HG02885 (cell line): ENCODE measurements around the gene CNTNAP5.

Experiments
- ATAC-seq: cut with Tn5 transposase; IDR thresholded peaks from one replicate; pipeline ENCODE4 v1.9.1; 2021; ENCODE audit warnings: mild to moderate bottlenecking; ENCODE audit not compliant: unreplicated experiment, poor library complexity

The CNTNAP5 gene

GRCh38 chr2:124050833-124051497 is 25.9 kb downstream of the CNTNAP5 start:
- ATAC-seq, result no peak

DNA sequence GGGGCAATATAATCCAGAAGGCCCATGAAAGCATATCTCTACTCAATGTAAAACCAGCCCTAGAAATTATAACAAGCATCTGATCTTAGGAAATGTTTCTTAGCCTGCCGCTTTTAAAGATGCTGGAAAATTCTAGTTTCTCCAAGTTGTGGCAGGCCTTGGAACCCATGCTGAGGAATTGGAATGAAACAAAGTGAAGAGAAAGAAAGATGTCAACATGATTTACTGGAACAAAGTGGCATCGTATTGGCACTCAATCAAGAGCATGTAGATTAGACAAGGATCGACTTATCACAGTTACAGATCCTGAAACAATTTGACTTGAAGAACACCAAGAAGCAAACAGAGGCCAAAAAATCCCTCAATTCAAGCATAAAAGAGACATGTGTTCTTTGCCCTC is 28.7 kb downstream of the CNTNAP5 start:
- ATAC-seq, result no peak

DNA sequence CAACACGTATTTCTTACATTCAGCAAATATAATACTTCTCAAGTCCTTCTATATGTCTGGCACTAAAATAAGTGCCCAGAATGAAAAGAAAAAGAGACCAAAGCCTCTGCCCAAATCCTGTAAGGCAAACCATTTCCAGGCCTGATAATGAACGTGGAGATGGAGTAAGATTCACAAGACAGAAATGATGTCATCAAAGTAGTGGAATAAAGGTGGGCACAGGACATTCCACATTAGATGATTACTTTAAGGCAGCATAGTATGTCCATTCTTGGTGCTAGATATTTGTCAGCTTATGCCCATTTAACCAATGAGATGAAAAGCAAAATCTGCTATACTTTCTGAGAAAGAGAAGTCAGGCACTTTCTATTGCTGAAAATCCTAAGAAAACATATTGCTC is 38.5 kb downstream of the CNTNAP5 start:
- ATAC-seq, result no peak

GRCh38 chr2:124065636-124066035 is 40.5 kb downstream of the CNTNAP5 start:
- ATAC-seq, result no peak

DNA sequence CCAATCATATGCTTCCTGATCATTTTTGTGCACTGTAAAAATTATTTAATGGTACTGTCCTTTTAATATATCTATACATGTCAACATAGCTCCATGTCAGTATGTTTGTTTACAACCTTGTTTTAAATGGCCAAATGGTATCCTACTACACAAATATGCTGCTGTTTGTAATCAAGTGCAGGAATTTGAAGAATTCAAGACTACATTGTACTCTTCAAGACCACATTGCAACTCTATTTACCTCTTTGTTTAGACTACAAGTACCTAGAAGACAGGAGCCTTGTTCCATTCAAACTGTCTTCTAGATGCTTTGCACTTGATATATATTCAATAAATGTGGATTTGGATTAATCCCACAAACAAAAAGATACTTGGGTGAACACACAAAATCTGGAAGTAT is 41.7 kb downstream of the CNTNAP5 start:
- ATAC-seq, result no peak

DNA sequence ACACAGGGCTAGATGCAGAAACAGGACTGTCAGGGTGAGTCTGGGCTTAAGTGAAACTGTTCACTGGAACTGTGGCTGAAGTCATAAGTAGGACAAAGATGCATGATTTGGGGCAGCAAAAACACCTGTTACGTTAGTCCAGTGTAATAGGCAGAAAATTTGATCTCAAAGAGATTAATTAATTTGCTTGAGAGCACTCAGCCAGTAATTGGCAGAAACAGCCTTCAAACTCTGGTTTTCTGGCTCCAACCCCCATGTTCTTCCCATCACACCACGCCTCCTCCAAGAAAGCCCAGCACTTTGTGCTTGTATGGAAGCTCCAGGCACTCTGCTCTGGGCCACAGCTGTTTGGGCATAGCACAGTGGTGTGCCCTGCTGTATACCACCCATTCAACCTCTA is 54.0 kb downstream of the CNTNAP5 start:
- ATAC-seq, result no peak

- no peak for ATAC-seq
Observed at GRCh38 chr2:124080281-124081153, 55.4 kb downstream of the CNTNAP5 start.

- no peak for ATAC-seq
Observed at GRCh38 chr2:124081154-124081716, 56.1 kb downstream of the CNTNAP5 start.

DNA sequence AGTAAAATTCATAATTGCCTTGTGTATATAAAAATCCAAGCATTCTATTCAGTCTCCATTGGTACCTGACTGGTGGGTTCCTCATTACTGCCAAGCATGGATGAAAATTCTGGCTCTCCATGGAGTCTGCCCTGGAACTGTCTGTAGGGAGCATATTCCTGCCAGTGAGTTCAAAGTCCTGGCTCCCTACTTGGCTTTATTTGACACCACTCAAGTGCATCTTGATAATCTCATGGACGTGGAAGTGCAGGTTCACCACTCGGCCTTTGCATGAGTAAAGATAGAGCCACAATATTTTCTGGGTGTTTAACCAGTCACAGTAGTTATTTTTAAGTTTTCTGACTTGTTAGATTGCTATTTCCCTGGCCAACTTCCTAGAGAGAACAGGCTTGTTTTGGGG is 63.5 kb downstream of the CNTNAP5 start:
- no peak for ATAC-seq

DNA sequence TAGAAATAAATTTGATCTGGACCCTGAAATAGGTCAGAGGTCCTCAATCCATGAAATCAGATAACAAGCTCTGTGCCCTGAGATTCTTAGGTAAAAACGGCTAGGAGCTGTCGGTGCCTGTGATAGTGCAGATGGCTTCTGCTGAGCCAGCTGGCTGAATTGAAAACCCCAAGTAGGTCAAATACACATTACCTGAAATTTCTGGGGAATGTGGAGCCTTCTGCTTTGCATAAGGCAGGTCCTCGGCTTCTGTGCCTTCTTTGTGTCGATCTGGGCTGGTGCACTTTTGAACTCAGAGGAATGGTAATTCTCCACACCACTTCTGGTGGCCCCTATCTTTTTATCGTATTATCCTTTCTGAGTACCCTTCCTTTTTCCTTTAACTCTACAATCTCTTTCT is 66.6 kb downstream of the CNTNAP5 start:
- ATAC-seq, result no peak

GRCh38 chr2:124092651-124093050 is 67.6 kb downstream of the CNTNAP5 start:
- ATAC-seq, result no peak

GRCh38 chr2:124104914-124105313 is 79.8 kb downstream of the CNTNAP5 start:
- no peak for ATAC-seq

- no peak for ATAC-seq
Observed at GRCh38 chr2:124112206-124112605, 87.1 kb downstream of the CNTNAP5 start.

DNA sequence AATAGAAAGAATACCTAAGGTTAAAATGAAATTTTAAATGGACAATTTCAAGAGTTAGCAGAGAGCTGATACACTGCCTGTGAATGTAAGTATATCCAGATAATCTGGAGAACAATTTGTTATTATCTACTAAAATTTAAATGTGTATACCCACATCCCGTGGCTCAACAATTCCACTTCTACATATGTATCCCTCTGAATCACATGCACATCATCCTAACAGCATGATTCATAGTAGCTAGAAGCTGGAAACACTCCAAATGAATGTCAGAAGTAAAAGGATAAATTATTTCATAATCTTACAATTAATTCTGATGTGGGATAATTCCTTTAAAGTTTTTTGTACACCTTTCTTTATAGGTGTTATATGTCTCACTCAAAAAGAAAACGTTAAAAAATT is 87.9 kb downstream of the CNTNAP5 start:
- no peak for ATAC-seq

- ATAC-seq, result no peak
Observed at GRCh38 chr2:124120246-124120645, 95.2 kb downstream of the CNTNAP5 start.

- no peak for ATAC-seq
Observed at GRCh38 chr2:124121106-124121505, 96.0 kb downstream of the CNTNAP5 start.

DNA sequence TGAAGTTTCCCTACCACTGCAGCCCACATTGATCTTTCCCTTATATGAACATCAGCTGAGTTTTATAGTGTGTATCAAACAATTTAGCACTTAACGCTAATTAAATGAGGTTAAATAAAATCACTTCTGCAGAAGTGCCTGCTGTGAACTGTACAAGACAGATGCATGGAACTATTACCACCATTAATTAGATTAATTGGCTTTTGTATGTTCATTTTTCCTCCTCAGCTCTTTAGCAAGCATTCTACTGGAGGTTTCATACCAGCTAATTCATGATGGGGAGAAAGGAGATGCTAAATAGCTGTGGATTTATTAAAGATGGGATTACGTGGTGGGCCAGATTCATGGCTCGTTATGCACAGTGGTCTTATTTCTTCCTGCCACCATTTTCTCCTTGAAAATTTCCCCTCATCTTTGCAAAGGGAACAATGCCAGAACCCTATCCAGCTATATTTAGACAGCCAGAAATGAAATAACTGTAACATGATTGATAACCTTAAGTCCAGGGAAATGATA is 96.7 kb downstream of the CNTNAP5 start:
- no peak for ATAC-seq

GRCh38 chr2:124122340-124122739 is 97.3 kb downstream of the CNTNAP5 start:
- ATAC-seq, result no peak

GRCh38 chr2:124131276-124131675 is 106.2 kb downstream of the CNTNAP5 start:
- no peak for ATAC-seq

DNA sequence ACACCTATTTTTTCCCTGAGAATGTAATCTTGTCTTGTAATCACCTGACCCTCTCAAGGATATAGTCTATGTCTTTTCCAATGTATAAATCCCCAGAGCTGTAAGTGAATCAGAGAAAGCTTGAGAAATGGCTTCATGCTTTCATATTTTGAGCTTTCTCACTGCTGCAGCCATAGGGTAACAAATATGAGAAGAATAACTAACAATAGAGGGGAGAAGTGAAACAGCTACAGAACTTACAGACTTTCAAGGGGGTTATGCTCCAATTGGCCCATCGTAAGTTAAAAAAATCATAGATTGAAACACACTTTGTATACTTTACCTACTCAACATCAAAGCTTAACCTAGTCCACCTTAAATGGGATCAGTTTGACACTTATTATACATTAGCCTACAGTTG is 111.0 kb downstream of the CNTNAP5 start:
- ATAC-seq, result no peak

DNA sequence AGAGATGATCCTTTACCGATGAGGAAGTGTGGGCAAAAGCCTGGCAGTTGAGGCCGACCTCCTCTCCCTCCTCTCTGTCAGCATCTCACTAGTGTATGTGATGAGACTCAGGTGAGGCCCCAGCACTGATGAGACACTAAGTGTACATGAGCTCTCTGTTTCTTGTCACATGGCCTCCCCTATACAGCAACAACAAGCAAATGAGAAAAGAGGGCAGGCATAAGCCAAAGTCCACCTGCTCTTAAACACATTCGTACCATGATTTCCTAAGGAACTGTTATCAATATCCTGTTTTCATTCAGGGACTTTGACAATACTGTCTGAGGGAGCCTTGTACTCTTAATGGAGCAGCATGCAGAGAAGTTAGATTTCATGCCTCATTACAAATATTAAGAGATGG is 113.0 kb downstream of the CNTNAP5 start:
- ATAC-seq, result no peak
